Activated T-helper 17 cell treated with anti-CD3 and anti-CD28 coated beads, Interleukin-2, amount 50 U/mL, for 72 hours (primary cell): Measurements from ENCODE around the gene ASCC2. TPM values are rescaled to one million over a fixed set of nuclear protein-coding genes. Genes with fewer than 3 reads are reported as not detected.

Experiments
- total RNA-seq, 2 donors: library from RNA; stranded (reverse); gene quantifications; one replicate each; pipeline ENCODE4 v1.2.3, GENCODE V29; 2022

ASCC2 gene
- total RNA-seq, 2 donors from 2014 or later: 62.0 to 79.4 TPM

Other genes with a start within 250 kb of the ASCC2 start
- 10 to 100 TPM; 28.5 to 59.9 TPM for gene NF2, start 234.6 kb downstream of the ASCC2 start, total RNA-seq
- gene CABP7, start 118.3 kb downstream of the ASCC2 start, total RNA-seq: under 1 TPM in 1 of 2 donors, not detected in 1; 0.09 TPM
- gene ZMAT5, start 71.3 kb downstream of the ASCC2 start, total RNA-seq: 10 to 100 TPM; 17.8 to 29.7 TPM
- gene UQCR10, start 70.9 kb downstream of the ASCC2 start, total RNA-seq: 100 to 1,000 TPM in 1 of 2 donors, 10 to 100 TPM in 1; 62.8 to 106 TPM
- gene MTMR3, start 44.9 kb upstream of the ASCC2 start, total RNA-seq: 10 to 100 TPM; 24.7 to 34.7 TPM
- gene HORMAD2, start 242.2 kb upstream of the ASCC2 start, total RNA-seq: under 1 TPM in 1 of 2 donors, not detected in 1; 0.37 TPM